ENCODE results near the gene DSCAML1.

Gene DSCAML1

GRCh38 chr11:117584056-117584830, 212.8 kb downstream of the DSCAML1 start:
- Histone ChIP-seq H3K4me1 (ENCODE audit: insufficient read depth, low read length, severe bottlenecking) (no peaks in the 10 kb centered on the region), H4K20me1 (ENCODE audit: insufficient read depth, low read length) (no peaks in the 10 kb centered on the region), H3K27ac (ENCODE audit: low read depth, low read length, poor library complexity, severe bottlenecking) (no peak overlapping the region), H3K9ac (ENCODE audit: low read length) (no peak overlapping the region), H3K4me3 (ENCODE audit: low read depth, low read length, poor library complexity, severe bottlenecking) (no peak overlapping the region), H3K9me2 (ENCODE audit: low read depth, low read length) (no peaks in the 10 kb centered on the region), H3K9me3 (ENCODE audit: low read length) (no peaks in the 10 kb centered on the region), H2AFZ (ENCODE audit: low read length) (no peak overlapping the region), H3K36me3 (ENCODE audit: insufficient read depth, low read length) (no peaks in the 10 kb centered on the region), H3F3A (ENCODE audit: insufficient read depth, low read length) (no peaks in the 10 kb centered on the region), H3K4me2 (ENCODE audit: low read length) (no peak overlapping the region), H3K79me2 (ENCODE audit: insufficient read depth, low read length) (no peaks in the 10 kb centered on the region), H3K27me3 (ENCODE audit: insufficient read depth, low read length) (0 out of 2 replicates have a peak, but pooled peaks cover 3% of the 10 kb centered on the region)
- no peak for TF ChIP-seq EZH2 (IDR thresholded peaks at IDR 0.05; ENCODE audit: borderline replicate concordance, low read length)

GRCh38 chr11:117583063-117583801, 213.8 kb downstream of the DSCAML1 start:
- Histone ChIP-seq H2AFZ (ENCODE audit: low read length) (no peak overlapping the region), H3K36me3 (ENCODE audit: insufficient read depth, low read length) (no peaks in the 10 kb centered on the region), H3K9me2 (ENCODE audit: low read depth, low read length) (no peaks in the 10 kb centered on the region), H3K27me3 (ENCODE audit: insufficient read depth, low read length) (0 out of 2 replicates have a peak, but pooled peaks cover 3% of the 10 kb centered on the region), H3K4me2 (ENCODE audit: low read length) (no peak overlapping the region), H3K4me1 (ENCODE audit: insufficient read depth, low read length, severe bottlenecking) (no peaks in the 10 kb centered on the region), H3K9ac (ENCODE audit: low read length) (no peak overlapping the region), H4K20me1 (ENCODE audit: insufficient read depth, low read length) (no peaks in the 10 kb centered on the region), H3K4me3 (ENCODE audit: low read depth, low read length, poor library complexity, severe bottlenecking) (no peak overlapping the region), H3K79me2 (ENCODE audit: insufficient read depth, low read length) (no peaks in the 10 kb centered on the region), H3K9me3 (ENCODE audit: low read length) (no peaks in the 10 kb centered on the region), H3F3A (ENCODE audit: insufficient read depth, low read length) (no peaks in the 10 kb centered on the region), H3K27ac (ENCODE audit: low read depth, low read length, poor library complexity, severe bottlenecking) (no peak overlapping the region)
- TF ChIP-seq EZH2 (IDR thresholded peaks at IDR 0.05; ENCODE audit: borderline replicate concordance, low read length) (no peak), CTCF (IDR thresholded peaks at IDR 0.05; ENCODE audit: low read length) (no peak)

DNA sequence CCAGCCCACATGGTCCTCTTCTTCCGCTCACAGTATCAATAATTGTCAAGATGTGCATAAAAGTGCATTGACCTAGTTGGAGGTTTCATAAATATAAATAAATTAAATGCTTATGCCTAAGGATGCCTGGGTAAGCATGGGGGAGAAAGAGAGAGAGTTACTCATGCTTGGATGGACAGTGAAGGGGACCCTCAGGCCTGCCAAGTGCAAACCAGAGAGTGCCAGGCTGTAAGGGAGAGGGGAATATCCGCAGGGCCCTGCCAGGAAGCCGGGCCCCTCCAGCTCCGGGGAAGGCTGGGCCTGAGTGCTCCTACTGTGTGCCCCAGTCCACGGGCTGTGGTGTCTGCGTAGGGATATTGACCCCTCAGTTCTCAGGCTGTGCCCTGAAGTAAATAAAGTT, 214.6 kb downstream of the DSCAML1 start:
- H2AFZ ChIP-seq (ENCODE audit: low read length) = no peak overlapping the region
- no peak overlapping the region for H3K27ac ChIP-seq (ENCODE audit: low read depth, low read length, poor library complexity, severe bottlenecking)
- H3K79me2 ChIP-seq (ENCODE audit: insufficient read depth, low read length) = no peaks in the 10 kb centered on the region
- no peaks in the 10 kb centered on the region for H4K20me1 ChIP-seq (ENCODE audit: insufficient read depth, low read length)
- 0 out of 2 replicates have a peak, but pooled peaks cover 3% of the 10 kb centered on the region for H3K27me3 ChIP-seq (ENCODE audit: insufficient read depth, low read length)
- no peaks in the 10 kb centered on the region for H3F3A ChIP-seq (ENCODE audit: insufficient read depth, low read length)
- H3K4me1 ChIP-seq (ENCODE audit: insufficient read depth, low read length, severe bottlenecking) = no peaks in the 10 kb centered on the region
- H3K9me2 ChIP-seq (ENCODE audit: low read depth, low read length) = no peaks in the 10 kb centered on the region
- TF ChIP-seq CTCF (IDR thresholded peaks at IDR 0.05; ENCODE audit: low read length) (no peak), EZH2 (IDR thresholded peaks at IDR 0.05; ENCODE audit: borderline replicate concordance, low read length) (no peak)
- no peak overlapping the region for H3K4me2 ChIP-seq (ENCODE audit: low read length)
- no peak overlapping the region for H3K9ac ChIP-seq (ENCODE audit: low read length)
- no peaks in the 10 kb centered on the region for H3K9me3 ChIP-seq (ENCODE audit: low read length)
- H3K36me3 ChIP-seq (ENCODE audit: insufficient read depth, low read length) = no peaks in the 10 kb centered on the region
- no peak overlapping the region for H3K4me3 ChIP-seq (ENCODE audit: low read depth, low read length, poor library complexity, severe bottlenecking)

Measured in OCI-LY1 (cell line).